NCI-H1417 treated with DMSO at 0.1 percent for 48 hours (cell line): ENCODE results near the gene REEP5.
"Not testable (repeated sequence)": the region's sequence is repeated elsewhere in the genome, so short reads cannot be mapped to it uniquely, and the experiment has no call there.

Experiments used
- DNase-seq: peaks from one replicate; lab custom pipeline; 2025; lab: John Stamatoyannopoulos, UW

REEP5 gene

GRCh38 chr5:112885001-112885400 lies 37.0 kb downstream of the REEP5 start:
- no peak for DNase-seq

- DNase-seq: no peak
Measured at GRCh38 chr5:112883192-112883591, 38.8 kb downstream of the REEP5 start.

GRCh38 chr5:112880219-112880964 lies 41.6 kb downstream of the REEP5 start:
- DNase-seq: no peak

- DNase-seq: no peak
Measured at GRCh38 chr5:112878760-112879159, 43.3 kb downstream of the REEP5 start.

GRCh38 chr5:112878101-112878500 lies 43.9 kb downstream of the REEP5 start:
- no peak for DNase-seq

GRCh38 chr5:112876362-112876761 lies 45.7 kb downstream of the REEP5 start:
- no peak for DNase-seq

- DNase-seq: no peak
Measured at GRCh38 chr5:112870966-112871365, 51.1 kb downstream of the REEP5 start.

- no peak for DNase-seq
Measured at GRCh38 chr5:112869948-112870347, 52.1 kb downstream of the REEP5 start.

GRCh38 chr5:112867411-112867810 lies 54.6 kb downstream of the REEP5 start:
- no peak for DNase-seq

- no peak for DNase-seq
Measured at GRCh38 chr5:112866739-112867138, 55.3 kb downstream of the REEP5 start.

GRCh38 chr5:112865128-112865527 lies 56.9 kb downstream of the REEP5 start:
- DNase-seq: no peak

GRCh38 chr5:112863549-112863948 lies 58.5 kb downstream of the REEP5 start:
- DNase-seq: no peak

GRCh38 chr5:112862085-112862484 lies 59.9 kb downstream of the REEP5 start:
- no peak for DNase-seq

GRCh38 chr5:112861638-112861985 lies 60.4 kb downstream of the REEP5 start:
- no peak for DNase-seq

- peak; percentile 37 for DNase-seq
Measured at GRCh38 chr5:112860929-112861637, 60.9 kb downstream of the REEP5 start, which contains the start of gene SRP19. SRP19 (plus strand) TSS chr5:112861287; CDS start chr5:112861377, 90 bp downstream.

GRCh38 chr5:112860571-112860928 lies 61.5 kb downstream of the REEP5 start:
- not testable (repeated sequence) for DNase-seq

- DNase-seq: no peak
Measured at GRCh38 chr5:112857866-112858265, 64.2 kb downstream of the REEP5 start.

- DNase-seq: no peak
Measured at GRCh38 chr5:112854651-112855050, 67.4 kb downstream of the REEP5 start.

GRCh38 chr5:112849912-112850311 lies 72.1 kb downstream of the REEP5 start:
- DNase-seq: no peak

GRCh38 chr5:112848116-112848811 lies 73.8 kb downstream of the REEP5 start:
- DNase-seq: peak; percentile 0

- DNase-seq: no peak
Measured at GRCh38 chr5:112847306-112847705, 74.7 kb downstream of the REEP5 start.

- DNase-seq: no peak
Measured at GRCh38 chr5:112846556-112846955, 75.5 kb downstream of the REEP5 start.

- DNase-seq: no peak
Measured at GRCh38 chr5:112844489-112844888, 77.5 kb downstream of the REEP5 start.
